ENCODE data around the gene SLC39A5.
"Not testable (repeated sequence)": the region's sequence is repeated elsewhere in the genome, so short reads cannot be mapped to it uniquely, and the experiment has no call there.

The SLC39A5 gene

DNA sequence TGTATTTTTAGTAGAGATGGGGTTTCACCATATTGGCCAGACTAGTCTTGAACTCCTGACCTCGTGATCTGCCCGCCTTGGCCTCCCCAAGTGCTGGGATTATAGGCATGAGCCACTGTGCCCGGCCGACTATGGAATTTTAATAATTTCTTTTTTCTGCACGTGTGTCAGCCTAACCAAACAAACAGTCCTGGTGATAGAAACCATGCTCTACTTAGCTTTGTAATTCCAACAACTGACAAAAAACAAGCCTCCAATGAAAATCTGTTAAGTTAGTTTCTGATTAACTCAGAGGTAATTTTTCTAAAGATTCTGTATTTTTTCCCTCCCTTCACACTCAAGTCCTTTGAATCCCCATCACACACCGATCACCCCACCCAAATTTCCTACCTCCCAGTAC is 52.2 kb downstream of the SLC39A5 start:
- DNase-seq = no peak

DNA sequence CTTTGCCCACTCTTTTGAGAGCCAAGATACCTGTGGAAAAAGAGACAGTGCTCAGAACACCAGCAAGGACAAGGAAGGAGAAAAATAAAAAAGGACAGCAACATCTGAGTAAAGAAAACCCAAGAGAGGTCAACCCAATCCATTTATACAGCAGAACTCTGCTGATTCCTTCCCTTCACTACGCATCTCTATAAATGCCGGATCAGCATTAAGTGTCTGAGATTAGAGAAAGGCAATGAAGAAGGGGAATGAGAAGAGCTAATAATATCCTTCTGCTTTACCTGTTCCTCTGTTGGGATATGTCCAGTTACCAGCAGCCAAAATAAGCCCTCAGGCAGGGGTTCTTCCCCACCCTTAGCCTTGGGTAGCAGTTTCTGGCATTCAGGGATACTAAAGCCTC is 52.7 kb downstream of the SLC39A5 start:
- DNase-seq = no peak

DNA sequence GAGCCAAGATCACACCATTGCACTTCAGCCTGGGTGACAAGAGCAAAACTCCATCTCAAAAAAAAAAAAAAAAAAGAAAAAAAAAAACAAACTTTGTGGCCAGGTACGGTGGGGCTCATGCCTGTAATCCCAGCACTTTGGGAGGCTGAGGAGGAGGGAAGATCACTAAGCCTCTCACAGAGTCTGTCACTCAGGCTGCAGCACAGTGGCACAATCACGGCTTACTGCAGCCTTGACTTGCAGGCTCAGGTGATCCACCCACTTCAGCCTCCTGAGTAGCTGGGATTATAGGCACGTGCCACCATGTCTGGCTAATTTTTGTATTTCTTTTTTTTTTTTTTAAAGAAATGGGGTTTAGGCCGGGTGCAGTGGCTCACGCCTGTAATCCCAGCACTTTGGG is 54.4 kb downstream of the SLC39A5 start:
- DNase-seq = not testable (repeated sequence)

DNA sequence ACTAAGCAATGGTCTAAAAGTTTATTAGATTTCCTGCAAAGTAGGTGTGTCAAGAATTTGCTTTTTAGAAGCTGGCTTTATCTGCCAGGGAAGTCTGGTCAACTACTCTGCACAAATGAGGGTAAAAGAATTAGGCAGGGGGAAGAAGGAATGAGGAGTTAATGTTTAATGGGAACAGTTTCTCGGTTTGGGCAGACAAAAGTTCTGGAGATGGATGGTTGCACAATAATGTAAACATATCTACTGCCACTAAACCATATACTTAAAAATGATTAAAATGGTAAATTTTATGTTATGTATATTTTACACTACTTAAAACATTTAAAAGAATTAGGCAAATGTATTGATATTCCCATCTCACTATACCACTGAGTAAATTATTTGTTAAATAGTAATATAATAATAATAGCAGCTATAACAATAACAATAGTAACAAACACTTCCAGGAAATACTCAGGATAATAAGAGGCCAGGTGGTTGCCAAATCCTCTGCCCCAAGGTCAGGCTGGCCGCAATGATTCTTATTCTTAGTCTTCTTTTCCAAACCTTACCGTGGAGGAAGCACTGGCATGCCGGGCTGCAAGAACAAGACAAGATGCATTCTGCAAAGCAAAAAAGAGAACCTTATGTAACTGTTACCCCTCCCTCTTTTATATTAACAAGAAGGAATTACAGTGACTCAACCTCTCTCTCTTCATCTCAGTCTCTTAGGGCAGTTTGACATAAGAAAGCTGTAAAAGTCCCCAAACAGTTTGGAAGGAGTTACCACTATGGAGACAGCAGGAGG is 56.4 kb downstream of the SLC39A5 start:
- no peak for DNase-seq

Measured in right forelimb (tissue), 1 donor.